Esophagus muscularis mucosa (tissue), 4 donors: ENCODE results near the gene SMIM35. TPM values are rescaled to one million over a fixed set of nuclear protein-coding genes. Genes with fewer than 3 reads are reported as not detected.
A peak's percentile ranks its signal among the peaks of the same experiment; 100 is the strongest.

Source experiments
- DNase-seq: peaks from one replicate; pipeline ENCODE4 v3.0.0-alpha.2; 2017; ENCODE audit errors: extremely low spot score
- H3K27ac ChIP-seq, 4 donors: fragments of 200-600 bp; sonication (generic); replicated peaks in 1 of 4; 1 replicate in 3 of 4; 2 replicates in 1 of 4; pipeline ENCODE4 v1.5.1; 2016 to 2019; ENCODE audit warnings: mild to moderate bottlenecking in 1 of 4
- H3K27me3 ChIP-seq, 4 donors: fragments of 200-600 bp; sonication (generic); one replicate each; pipeline versions ENCODE4 v1.5.1 to v1.6.0; 2016 to 2019
- H3K36me3 ChIP-seq, 4 donors: fragments of 200-600 bp; sonication (generic); one replicate each; pipeline ENCODE4 v1.5.1; 2016 to 2019
- H3K4me1 ChIP-seq, 4 donors: fragments of 200-600 bp; sonication (generic); one replicate each; pipeline ENCODE4 v1.5.1; 2016 to 2019
- H3K4me3 ChIP-seq, 4 donors: fragments of 200-600 bp; sonication (generic); 1 replicate in 2 of 4; 2 replicates in 2 of 4; pipeline ENCODE4 v1.5.1; 2016 to 2019; ENCODE audit warnings: mild to moderate bottlenecking in 4 of 4, moderate library complexity in 1 of 4
- H3K9me3 ChIP-seq, 4 donors: fragments of 200-600 bp; sonication (generic); 1 replicate in 3 of 4; 2 replicates in 1 of 4; pipeline ENCODE4 v1.5.1; 2016 to 2019
- EP300 ChIP-seq: sonication (generic); formaldehyde crosslinking; IDR thresholded peaks from one replicate; pipeline ENCODE4 v1.6.1; 2017; ENCODE audit warnings: antibody characterized with exemption
- POLR2A ChIP-seq: fragments of 450-650 bp; IDR thresholded peaks from one replicate; pipeline ENCODE4 v1.6.1; 2017; ENCODE audit warnings: antibody characterized with exemption, moderate library complexity, mild to moderate bottlenecking, low read depth
- POLR2AphosphoS5 ChIP-seq, 2 donors: sonication (generic); formaldehyde crosslinking; IDR thresholded peaks; one replicate each; pipeline ENCODE4 v1.6.1; 2017; ENCODE audit warnings: antibody characterized with exemption in 2 of 2
- WGBS: methylation state at CpG from one replicate; pipeline ENCODE4 v1.1.5; 2018; 5-methylcytosine and 5-hydroxymethylcytosine counted together
- intact Hi-C: fragments of 100-400 bp; cut with DNase I; formaldehyde crosslinking; loops from one replicate; pipeline ENCODE4 v1.15.1; 2023
- total RNA-seq, 4 donors: library from RNA; depleted of rRNA; stranded (reverse); fragments of >200 nt; gene quantifications; one replicate each; pipeline versions ENCODE4 v1.1.0 to v1.2.1, GENCODE V29; 2016
- TF ChIP-seq, protein P1 (sequence below), 3 experiments: fragments of 200-600 bp in 2 of 3; fragments of 450-650 bp in 1 of 3; sonication (generic) in 2 of 3; IDR thresholded peaks; one replicate each; pipeline ENCODE4 v1.5.1; 2017 to 2019; ENCODE audit warnings: antibody characterized with exemption in 3 of 3, mild to moderate bottlenecking in 2 of 3, moderate library complexity in 1 of 3

Gene SMIM35
- total RNA-seq, 4 donors from 2014 or later: not detected

- H3K4me1 ChIP-seq: no peaks in the 10 kb centered on the region
- 77% methylated on average over 4 of the region's 4 CpGs for whole genome bisulfite sequencing
- intact Hi-C loops: no loop called here
- H3K9me3 ChIP-seq: no peaks in the 10 kb centered on the region
- peaks cover 0 to 19% (median 2%) of the 10 kb centered on the region in 4 donors for H3K36me3 ChIP-seq
- no peak for TF ChIP-seq POLR2AphosphoS5 (IDR thresholded peaks at IDR 0.05)
- TF ChIP-seq POLR2A: no peak
- no peak for TF ChIP-seq EP300
- TF ChIP-seq, protein P1, sequence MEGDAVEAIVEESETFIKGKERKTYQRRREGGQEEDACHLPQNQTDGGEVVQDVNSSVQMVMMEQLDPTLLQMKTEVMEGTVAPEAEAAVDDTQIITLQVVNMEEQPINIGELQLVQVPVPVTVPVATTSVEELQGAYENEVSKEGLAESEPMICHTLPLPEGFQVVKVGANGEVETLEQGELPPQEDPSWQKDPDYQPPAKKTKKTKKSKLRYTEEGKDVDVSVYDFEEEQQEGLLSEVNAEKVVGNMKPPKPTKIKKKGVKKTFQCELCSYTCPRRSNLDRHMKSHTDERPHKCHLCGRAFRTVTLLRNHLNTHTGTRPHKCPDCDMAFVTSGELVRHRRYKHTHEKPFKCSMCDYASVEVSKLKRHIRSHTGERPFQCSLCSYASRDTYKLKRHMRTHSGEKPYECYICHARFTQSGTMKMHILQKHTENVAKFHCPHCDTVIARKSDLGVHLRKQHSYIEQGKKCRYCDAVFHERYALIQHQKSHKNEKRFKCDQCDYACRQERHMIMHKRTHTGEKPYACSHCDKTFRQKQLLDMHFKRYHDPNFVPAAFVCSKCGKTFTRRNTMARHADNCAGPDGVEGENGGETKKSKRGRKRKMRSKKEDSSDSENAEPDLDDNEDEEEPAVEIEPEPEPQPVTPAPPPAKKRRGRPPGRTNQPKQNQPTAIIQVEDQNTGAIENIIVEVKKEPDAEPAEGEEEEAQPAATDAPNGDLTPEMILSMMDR (IDR thresholded peaks at IDR 0.05): no peak
- DNase-seq: no peak
- H3K27me3 ChIP-seq: peaks cover 0 to 13% (median 0%) of the 10 kb centered on the region in 4 donors
- H3K4me3 ChIP-seq: peak overlapping the region in 1 of 4 donors; percentile 3
- no peak overlapping the region for H3K27ac ChIP-seq
These were observed 94.6 kb downstream of the SMIM35 start for GRCh38 chr11:117992136-117992535.

- H3K36me3 ChIP-seq: peaks cover 0 to 5% (median 0%) of the 10 kb centered on the region in 4 donors
- 91% methylated on average over 13 of the region's 13 CpGs for WGBS
- no peaks in the 10 kb centered on the region for H3K9me3 ChIP-seq
- peak overlapping the region in 3 of 4 donors; percentile 50 to 67 (median 50) for H3K27ac ChIP-seq
- DNase-seq: no peak
- TF ChIP-seq EP300 (no peak), POLR2A (no peak), POLR2AphosphoS5 (IDR thresholded peaks at IDR 0.05) (peak in 1 of 2 donors; percentile 13)
- TF ChIP-seq, protein P1 (IDR thresholded peaks at IDR 0.05): no peak
- intact Hi-C loops: no loop called here
- peak overlapping the region; percentile 55 to 65 (median 58) for H3K4me3 ChIP-seq
- H3K4me1 ChIP-seq: peaks cover 5 to 16% (median 14%) of the 10 kb centered on the region in 4 donors
- H3K27me3 ChIP-seq: peaks cover 0 to 13% (median 0%) of the 10 kb centered on the region in 4 donors
These were observed 97.2 kb downstream of the SMIM35 start for GRCh38 chr11:117989351-117990102.

DNA sequence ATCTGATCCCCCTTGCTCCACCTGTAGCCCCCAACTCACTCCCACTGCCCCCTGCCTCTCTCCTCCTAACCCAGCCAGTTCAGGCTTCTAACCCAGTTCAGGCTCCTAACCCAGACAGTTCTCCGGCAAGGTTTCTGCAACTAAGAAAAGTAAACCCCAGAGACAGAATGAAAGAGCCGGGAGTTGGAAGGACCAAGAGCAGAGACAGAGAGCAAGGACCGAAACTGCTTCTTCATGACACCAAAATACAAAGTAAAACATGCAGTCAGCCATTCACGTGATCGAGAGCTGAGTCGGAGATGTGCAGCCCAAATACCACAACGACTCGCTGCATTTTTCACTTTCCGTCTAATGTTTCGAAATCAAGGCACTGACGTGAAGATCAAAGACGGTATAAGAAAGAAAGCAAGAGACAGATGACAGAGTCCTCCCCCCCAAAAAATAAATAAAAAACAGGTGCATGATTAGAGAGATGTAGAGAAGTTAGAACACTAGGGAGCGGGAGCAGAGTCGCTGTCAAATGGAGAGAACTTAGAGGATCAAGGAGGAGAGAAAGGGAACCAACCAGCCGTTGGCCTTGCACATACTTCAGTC is 99.7 kb downstream of the SMIM35 start:
- TF ChIP-seq POLR2A: no peak
- TF ChIP-seq, protein P1 (IDR thresholded peaks at IDR 0.05): no peak
- no peak for TF ChIP-seq EP300
- Histone ChIP-seq H3K27ac (peak overlapping the region; percentile 64 to 71 (median 66)), H3K4me3 (peak overlapping the region; percentile 55 to 65 (median 58)), H3K27me3 (peaks cover 0 to 13% (median 0%) of the 10 kb centered on the region in 4 donors), H3K9me3 (no peaks in the 10 kb centered on the region), H3K36me3 (no peaks in the 10 kb centered on the region), H3K4me1 (peaks cover 5 to 16% (median 14%) of the 10 kb centered on the region in 4 donors)
- DNase-seq: no peak
- intact Hi-C loops: no loop called here
- 71% methylated on average over 15 of the region's 15 CpGs for WGBS

DNA sequence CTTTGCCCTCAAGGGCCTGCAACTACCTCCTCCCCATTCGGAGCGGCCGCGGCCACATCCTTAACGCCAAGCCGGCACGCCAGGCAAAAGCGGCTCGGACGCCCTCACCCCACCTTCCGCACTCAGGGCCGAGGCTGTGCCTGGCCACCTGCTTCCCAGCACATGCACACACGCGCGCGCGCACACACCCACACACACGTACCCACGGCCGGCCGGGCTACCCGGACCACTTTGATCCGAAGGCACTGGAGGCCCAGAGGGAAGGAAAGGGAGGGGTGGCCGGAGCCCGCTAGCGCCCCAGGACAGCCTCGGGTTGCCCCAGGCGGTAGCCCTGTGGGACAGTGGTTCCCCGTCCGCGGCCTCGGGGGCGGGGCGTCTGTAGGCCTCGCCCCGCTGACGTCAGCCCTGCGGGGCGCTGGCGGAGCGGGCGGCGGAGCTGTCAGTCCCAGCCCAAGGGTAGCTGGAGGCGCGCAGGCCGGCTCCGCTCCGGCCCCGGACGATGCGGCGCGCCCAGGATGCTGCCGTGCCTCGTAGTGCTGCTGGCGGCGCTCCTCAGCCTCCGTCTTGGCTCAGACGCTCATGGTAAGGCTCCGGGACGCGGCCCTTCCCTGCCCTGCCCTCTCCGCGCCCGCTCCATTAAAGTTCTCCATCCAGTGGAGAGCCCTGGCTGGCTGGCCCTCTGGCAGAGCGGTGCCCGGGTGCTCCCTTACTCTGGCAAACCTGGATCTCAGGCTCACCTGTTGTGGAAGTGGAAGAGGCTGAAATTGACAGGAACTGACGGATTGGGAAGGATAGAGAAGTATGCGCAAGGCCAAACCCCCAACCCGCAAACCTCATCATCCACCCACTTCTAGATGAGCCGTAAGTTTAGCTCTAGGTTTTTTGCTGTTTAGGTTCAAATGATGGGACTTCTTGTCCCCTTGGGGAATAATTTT is 100.5 kb downstream of the SMIM35 start, which contains the start of gene IL10RA:
Gene IL10RA, plus strand, starts transcription at position 442 of the 935 bp plus-strand sequence. Its CDS starts 74 bp downstream, at position 516.
- WGBS: 4% methylated on average over 31 of the region's 71 CpGs
- Histone ChIP-seq H3K27ac (peak within 1 kb of the TSS; percentile 64 to 71 (median 66)), H3K4me1 (peaks cover 5 to 16% (median 14%) of the 10 kb centered on the region in 4 donors), H3K4me3 (peak within 1 kb of the TSS; percentile 55 to 65 (median 58)), H3K36me3 (no peaks in the 10 kb centered on the region), H3K9me3 (no peaks in the 10 kb centered on the region), H3K27me3 (peaks cover 0 to 13% (median 0%) of the 10 kb centered on the region in 4 donors)
- intact Hi-C loops: no loop called here
- no peak for DNase-seq
- TF ChIP-seq POLR2A (peak; percentile 29), POLR2AphosphoS5 (IDR thresholded peaks at IDR 0.05) (peak; percentile 73 to 83), EP300 (no peak)
